NCI-H345 treated with DMSO at 0.1 percent for 48 hours (cell line): Measurements from ENCODE around the gene GIN1.

ENCODE experiments used
- DNase-seq: peaks from one replicate; lab custom pipeline; 2025; ENCODE audit not compliant: unreplicated experiment; lab: John Stamatoyannopoulos, UW

Gene GIN1

DNA sequence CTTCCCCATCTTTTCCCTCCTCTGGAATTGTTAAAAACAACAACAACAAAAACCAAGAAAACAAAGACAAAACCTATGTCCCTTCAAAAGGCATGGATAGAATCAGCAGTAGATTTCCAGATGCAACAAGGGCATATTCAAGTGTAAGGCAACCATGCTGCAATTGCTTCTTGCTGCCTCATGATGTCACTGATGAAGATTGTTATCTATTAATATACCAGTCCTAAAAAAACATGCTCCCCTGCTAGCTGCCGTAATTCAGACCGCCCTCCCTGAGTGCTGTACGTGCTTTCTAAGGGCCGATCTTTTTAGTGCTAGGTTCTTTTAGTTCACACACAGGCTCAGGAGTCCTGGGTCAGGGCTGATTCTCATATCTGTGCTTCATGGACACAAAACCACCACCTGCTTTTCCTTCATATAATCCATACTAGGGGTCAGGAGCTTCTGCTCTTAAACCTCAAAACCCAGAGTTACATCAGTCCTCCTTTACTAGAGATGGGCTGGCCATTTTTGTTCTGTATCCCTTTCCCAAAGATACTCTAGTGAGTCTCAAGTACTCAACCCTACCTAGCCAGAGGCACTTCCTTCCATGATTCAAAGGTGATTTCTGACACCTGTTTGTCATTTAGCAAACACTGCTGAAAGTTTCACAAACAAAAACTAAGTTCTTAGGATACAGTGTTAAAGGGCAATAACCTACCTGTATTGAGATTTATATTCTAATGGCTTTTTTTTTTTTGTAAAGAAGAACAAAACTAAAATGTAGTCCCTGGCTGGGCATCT is 82.1 kb downstream of the GIN1 start:
- no peak for DNase-seq

GRCh38 chr5:103036601-103037000 is 83.3 kb downstream of the GIN1 start:
- no peak for DNase-seq
